Measurements from ENCODE around the gene SCRT2. TPM values are rescaled to one million over a fixed set of nuclear protein-coding genes. Genes with fewer than 3 reads are reported as not detected.
"Not testable (repeated sequence)": the region's sequence is repeated elsewhere in the genome, so short reads cannot be mapped to it uniquely, and the experiment has no call there.

Gene SCRT2
- total RNA-seq, 1 donor from 2014 or later = not detected

GRCh38 chr20:703426-703825 lies 27.8 kb upstream of the SCRT2 start:
- Histone ChIP-seq H3K4me1 (ENCODE audit: control insufficient read depth in 3 of 3, insufficient read depth in 3 of 3, low read length in 3 of 3) (peaks cover 9 to 23% (median 17%) of the 10 kb centered on the region in 3 donors), H3K9me3 (ENCODE audit: control insufficient read depth in 3 of 3, low read length in 3 of 3) (no peaks in the 10 kb centered on the region), H3K4me3 (ENCODE audit: low read length in 3 of 3) (no peak overlapping the region), H3K36me3 (ENCODE audit: control insufficient read depth in 3 of 3, insufficient read depth in 3 of 3, low read length in 3 of 3) (no peaks in the 10 kb centered on the region), H3K27me3 (ENCODE audit: control insufficient read depth in 3 of 3, insufficient read depth in 3 of 3, low read length in 3 of 3) (peaks cover 0 to 11% (median 4%) of the 10 kb centered on the region in 3 donors), H3K9ac (ENCODE audit: low read depth in 1 of 3, low read length in 3 of 3) (no peak overlapping the region), H3K27ac (ENCODE audit: low read depth, low read length) (no peak overlapping the region)

GRCh38 chr20:703006-703405 lies 27.4 kb upstream of the SCRT2 start:
- Histone ChIP-seq H3K4me3 (ENCODE audit: low read length in 3 of 3) (no peak overlapping the region), H3K36me3 (ENCODE audit: control insufficient read depth in 3 of 3, insufficient read depth in 3 of 3, low read length in 3 of 3) (no peaks in the 10 kb centered on the region), H3K9ac (ENCODE audit: low read depth in 1 of 3, low read length in 3 of 3) (no peak overlapping the region), H3K27me3 (ENCODE audit: control insufficient read depth in 3 of 3, insufficient read depth in 3 of 3, low read length in 3 of 3) (peaks cover 0 to 10% (median 4%) of the 10 kb centered on the region in 3 donors), H3K4me1 (ENCODE audit: control insufficient read depth in 3 of 3, insufficient read depth in 3 of 3, low read length in 3 of 3) (peaks cover 9 to 23% (median 17%) of the 10 kb centered on the region in 3 donors), H3K27ac (ENCODE audit: low read depth, low read length) (no peak overlapping the region), H3K9me3 (ENCODE audit: control insufficient read depth in 3 of 3, low read length in 3 of 3) (no peaks in the 10 kb centered on the region)

GRCh38 chr20:701401-702129 lies 26.0 kb upstream of the SCRT2 start:
- H3K9me3 ChIP-seq (ENCODE audit: control insufficient read depth in 3 of 3, low read length in 3 of 3) = no peaks in the 10 kb centered on the region
- H3K4me3 ChIP-seq (ENCODE audit: low read length in 3 of 3) = no peak overlapping the region
- H3K27ac ChIP-seq (ENCODE audit: low read depth, low read length) = no peak overlapping the region
- H3K27me3 ChIP-seq (ENCODE audit: control insufficient read depth in 3 of 3, insufficient read depth in 3 of 3, low read length in 3 of 3) = peaks cover 0 to 10% (median 3%) of the 10 kb centered on the region in 3 donors
- peaks cover 9 to 23% (median 17%) of the 10 kb centered on the region in 3 donors for H3K4me1 ChIP-seq (ENCODE audit: control insufficient read depth in 3 of 3, insufficient read depth in 3 of 3, low read length in 3 of 3)
- H3K9ac ChIP-seq (ENCODE audit: low read depth in 1 of 3, low read length in 3 of 3) = no peak overlapping the region
- no peaks in the 10 kb centered on the region for H3K36me3 ChIP-seq (ENCODE audit: control insufficient read depth in 3 of 3, insufficient read depth in 3 of 3, low read length in 3 of 3)

GRCh38 chr20:699811-700338 lies 24.3 kb upstream of the SCRT2 start:
- H3K36me3 ChIP-seq (ENCODE audit: control insufficient read depth in 3 of 3, insufficient read depth in 3 of 3, low read length in 3 of 3) = no peaks in the 10 kb centered on the region
- H3K27me3 ChIP-seq (ENCODE audit: control insufficient read depth in 3 of 3, insufficient read depth in 3 of 3, low read length in 3 of 3) = peaks cover 0 to 4% (median 0%) of the 10 kb centered on the region in 3 donors
- peaks cover 9 to 23% (median 17%) of the 10 kb centered on the region in 3 donors for H3K4me1 ChIP-seq (ENCODE audit: control insufficient read depth in 3 of 3, insufficient read depth in 3 of 3, low read length in 3 of 3)
- no peak overlapping the region for H3K4me3 ChIP-seq (ENCODE audit: low read length in 3 of 3)
- no peaks in the 10 kb centered on the region for H3K9me3 ChIP-seq (ENCODE audit: control insufficient read depth in 3 of 3, low read length in 3 of 3)
- H3K27ac ChIP-seq (ENCODE audit: low read depth, low read length) = peak overlapping the region; percentile 60
- H3K9ac ChIP-seq (ENCODE audit: low read depth in 1 of 3, low read length in 3 of 3) = peak overlapping the region in 2 of 3 donors; percentile 32 to 68

GRCh38 chr20:699342-699741 lies 23.7 kb upstream of the SCRT2 start:
- peaks cover 9 to 23% (median 17%) of the 10 kb centered on the region in 3 donors for H3K4me1 ChIP-seq (ENCODE audit: control insufficient read depth in 3 of 3, insufficient read depth in 3 of 3, low read length in 3 of 3)
- H3K36me3 ChIP-seq (ENCODE audit: control insufficient read depth in 3 of 3, insufficient read depth in 3 of 3, low read length in 3 of 3) = no peaks in the 10 kb centered on the region
- H3K27ac ChIP-seq (ENCODE audit: low read depth, low read length) = no peak overlapping the region
- peaks cover 0 to 4% (median 0%) of the 10 kb centered on the region in 3 donors for H3K27me3 ChIP-seq (ENCODE audit: control insufficient read depth in 3 of 3, insufficient read depth in 3 of 3, low read length in 3 of 3)
- H3K9ac ChIP-seq (ENCODE audit: low read depth in 1 of 3, low read length in 3 of 3) = peak overlapping the region in 1 of 3 donors; percentile 35
- H3K4me3 ChIP-seq (ENCODE audit: low read length in 3 of 3) = no peak overlapping the region
- no peaks in the 10 kb centered on the region for H3K9me3 ChIP-seq (ENCODE audit: control insufficient read depth in 3 of 3, low read length in 3 of 3)

- Histone ChIP-seq H3K9ac (ENCODE audit: low read depth in 1 of 3, low read length in 3 of 3) (no peak overlapping the region), H3K9me3 (ENCODE audit: control insufficient read depth in 3 of 3, low read length in 3 of 3) (no peaks in the 10 kb centered on the region), H3K27ac (ENCODE audit: low read depth, low read length) (no peak overlapping the region), H3K36me3 (ENCODE audit: control insufficient read depth in 3 of 3, insufficient read depth in 3 of 3, low read length in 3 of 3) (no peaks in the 10 kb centered on the region), H3K4me3 (ENCODE audit: low read length in 3 of 3) (no peak overlapping the region), H3K27me3 (ENCODE audit: control insufficient read depth in 3 of 3, insufficient read depth in 3 of 3, low read length in 3 of 3) (peaks cover 0 to 4% (median 0%) of the 10 kb centered on the region in 3 donors), H3K4me1 (ENCODE audit: control insufficient read depth in 3 of 3, insufficient read depth in 3 of 3, low read length in 3 of 3) (peaks cover 9 to 23% (median 17%) of the 10 kb centered on the region in 3 donors)
Observed at GRCh38 chr20:698276-698675, 22.7 kb upstream of the SCRT2 start.

GRCh38 chr20:697826-698225 lies 22.2 kb upstream of the SCRT2 start:
- H3K27me3 ChIP-seq (ENCODE audit: control insufficient read depth in 3 of 3, insufficient read depth in 3 of 3, low read length in 3 of 3) = peaks cover 0 to 4% (median 0%) of the 10 kb centered on the region in 3 donors
- H3K36me3 ChIP-seq (ENCODE audit: control insufficient read depth in 3 of 3, insufficient read depth in 3 of 3, low read length in 3 of 3) = no peaks in the 10 kb centered on the region
- no peak overlapping the region for H3K4me3 ChIP-seq (ENCODE audit: low read length in 3 of 3)
- peaks cover 9 to 23% (median 17%) of the 10 kb centered on the region in 3 donors for H3K4me1 ChIP-seq (ENCODE audit: control insufficient read depth in 3 of 3, insufficient read depth in 3 of 3, low read length in 3 of 3)
- H3K9ac ChIP-seq (ENCODE audit: low read depth in 1 of 3, low read length in 3 of 3) = no peak overlapping the region
- no peaks in the 10 kb centered on the region for H3K9me3 ChIP-seq (ENCODE audit: control insufficient read depth in 3 of 3, low read length in 3 of 3)
- H3K27ac ChIP-seq (ENCODE audit: low read depth, low read length) = no peak overlapping the region

- H3K9ac ChIP-seq (ENCODE audit: low read depth in 1 of 3, low read length in 3 of 3) = no peak overlapping the region
- H3K27me3 ChIP-seq (ENCODE audit: control insufficient read depth in 3 of 3, insufficient read depth in 3 of 3, low read length in 3 of 3) = peaks cover 0 to 4% (median 0%) of the 10 kb centered on the region in 3 donors
- no peaks in the 10 kb centered on the region for H3K36me3 ChIP-seq (ENCODE audit: control insufficient read depth in 3 of 3, insufficient read depth in 3 of 3, low read length in 3 of 3)
- H3K4me1 ChIP-seq (ENCODE audit: control insufficient read depth in 3 of 3, insufficient read depth in 3 of 3, low read length in 3 of 3) = peaks cover 8 to 11% (median 10%) of the 10 kb centered on the region in 3 donors
- no peak overlapping the region for H3K4me3 ChIP-seq (ENCODE audit: low read length in 3 of 3)
- no peaks in the 10 kb centered on the region for H3K9me3 ChIP-seq (ENCODE audit: control insufficient read depth in 3 of 3, low read length in 3 of 3)
- H3K27ac ChIP-seq (ENCODE audit: low read depth, low read length) = no peak overlapping the region
Observed at GRCh38 chr20:695165-695866, 19.7 kb upstream of the SCRT2 start.

GRCh38 chr20:694496-694895 lies 18.9 kb upstream of the SCRT2 start:
- no peaks in the 10 kb centered on the region for H3K9me3 ChIP-seq (ENCODE audit: control insufficient read depth in 3 of 3, low read length in 3 of 3)
- H3K9ac ChIP-seq (ENCODE audit: low read depth in 1 of 3, low read length in 3 of 3) = no peak overlapping the region
- H3K4me1 ChIP-seq (ENCODE audit: control insufficient read depth in 3 of 3, insufficient read depth in 3 of 3, low read length in 3 of 3) = peaks cover 2 to 3% (median 3%) of the 10 kb centered on the region in 3 donors
- no peaks in the 10 kb centered on the region for H3K36me3 ChIP-seq (ENCODE audit: control insufficient read depth in 3 of 3, insufficient read depth in 3 of 3, low read length in 3 of 3)
- no peak overlapping the region for H3K4me3 ChIP-seq (ENCODE audit: low read length in 3 of 3)
- H3K27me3 ChIP-seq (ENCODE audit: control insufficient read depth in 3 of 3, insufficient read depth in 3 of 3, low read length in 3 of 3) = peaks cover 1 to 4% (median 2%) of the 10 kb centered on the region in 3 donors
- H3K27ac ChIP-seq (ENCODE audit: low read depth, low read length) = no peak overlapping the region

- not testable (repeated sequence) for H3K27me3 ChIP-seq (ENCODE audit: control insufficient read depth in 3 of 3, insufficient read depth in 3 of 3, low read length in 3 of 3); H3K36me3 ChIP-seq (ENCODE audit: control insufficient read depth in 3 of 3, insufficient read depth in 3 of 3, low read length in 3 of 3); H3K27ac ChIP-seq (ENCODE audit: low read depth, low read length); H3K9ac ChIP-seq (ENCODE audit: low read depth in 1 of 3, low read length in 3 of 3); H3K4me1 ChIP-seq (ENCODE audit: control insufficient read depth in 3 of 3, insufficient read depth in 3 of 3, low read length in 3 of 3); H3K9me3 ChIP-seq (ENCODE audit: control insufficient read depth in 3 of 3, low read length in 3 of 3); H3K4me3 ChIP-seq (ENCODE audit: low read length in 3 of 3)
Observed at GRCh38 chr20:693786-694185, 18.2 kb upstream of the SCRT2 start.

Measured in skeletal muscle tissue (tissue), 4 donors.